Right lobe of liver (tissue), 6 donors: ENCODE results near the gene MCFD2. TPM values are rescaled to one million over a fixed set of nuclear protein-coding genes. Genes with fewer than 3 reads are reported as not detected.
"Not testable (repeated sequence)": the region's sequence is repeated elsewhere in the genome, so short reads cannot be mapped to it uniquely, and the experiment has no call there.

ENCODE experiments used
- ATAC-seq, 4 donors: fragments of 200-7000 bp; cut with Tn5 transposase; one replicate each; pipeline ENCODE4 v1.9.1; 2020; ENCODE audit warnings: mild to moderate bottlenecking in 4 of 4, moderate library complexity in 4 of 4
- DNase-seq, 3 donors: peaks; one replicate each; pipeline ENCODE4 v3.0.0-alpha.2; 2020
- H3K27ac ChIP-seq, 3 donors: fragments of 200-600 bp; one replicate each; pipeline ENCODE4 v1.8.0; 2022
- H3K27me3 ChIP-seq, 2 donors: fragments of 200-600 bp; one replicate each; pipeline ENCODE4 v1.8.0; 2022
- H3K36me3 ChIP-seq, 4 donors: fragments of 200-600 bp; sonication (generic) in 1 of 4; one replicate each; pipeline versions ENCODE4 v1.5.1 to v1.8.0; 2017 to 2022; ENCODE audit warnings: control low read depth in 1 of 4
- H3K4me1 ChIP-seq, 4 donors: fragments of 200-600 bp; sonication (generic) in 1 of 4; one replicate each; pipeline versions ENCODE4 v1.5.1 to v1.8.0; 2017 to 2022; ENCODE audit warnings: control low read depth in 1 of 4
- H3K4me3 ChIP-seq, 3 donors: fragments of 200-600 bp; one replicate each; pipeline ENCODE4 v1.8.0; 2022
- H3K9me3 ChIP-seq, 4 donors: fragments of 200-600 bp; sonication (generic) in 1 of 4; one replicate each; pipeline versions ENCODE4 v1.5.1 to v1.8.0; 2017 to 2022; ENCODE audit warnings: control low read depth in 1 of 4
- POLR2A ChIP-seq: fragments of 450-650 bp; IDR thresholded peaks from one replicate; pipeline ENCODE4 v1.6.1; 2017; ENCODE audit warnings: antibody characterized with exemption, mild to moderate bottlenecking
- WGBS: methylation state at CpG from one replicate; pipeline ENCODE4 v1.1.6; 2018; ENCODE audit warnings: low coverage, low lambda C conversion rate; ENCODE audit not compliant: insufficient coverage; ENCODE audit errors: missing lambda C conversion rate; 5-methylcytosine and 5-hydroxymethylcytosine counted together
- intact Hi-C, 2 donors: fragments of 100-400 bp; cut with DNase I; formaldehyde crosslinking; loops; one replicate each; pipeline versions ENCODE4 v1.11.2 to v1.14.1; 2022
- total RNA-seq, 6 experiments: library from RNA; depleted of rRNA in 2 of 6; stranded (reverse); fragments of >200 nt in 2 of 6; fragmentation: NEBNext Ultra II Directional in 3 of 6; extraction: Animal tissue kit (Norgen Biotek cat#: 25700) in 3 of 6; gene quantifications; one replicate each; pipeline versions ENCODE4 v1.1.0 to v1.2.4, GENCODE V29; 2016 to 2023
- TF ChIP-seq, protein P1 (sequence below), 4 donors: fragments of 200-600 bp in 3 of 4; fragments of 450-650 bp in 1 of 4; IDR thresholded peaks; one replicate each; pipeline versions ENCODE4 v1.5.1 to v1.8.0; 2016 to 2022; ENCODE audit warnings: antibody characterized with exemption in 4 of 4, mild to moderate bottlenecking in 2 of 4
- donor health status: DM: no; HTN: yes; CAD: no.
- donor health status: DM: no; HTN: no; CAD: no.
- donor health status: DM: no; HTN: no; CAD: no.
- donor health status: DM: no; HTN: yes; CAD: no.
- donor health status: DM: no; HTN: yes; CAD: no.

MCFD2 gene
- total RNA-seq, 6 experiments from 2014 or later = 85.0 to 147 (median 99.2) TPM

DNA sequence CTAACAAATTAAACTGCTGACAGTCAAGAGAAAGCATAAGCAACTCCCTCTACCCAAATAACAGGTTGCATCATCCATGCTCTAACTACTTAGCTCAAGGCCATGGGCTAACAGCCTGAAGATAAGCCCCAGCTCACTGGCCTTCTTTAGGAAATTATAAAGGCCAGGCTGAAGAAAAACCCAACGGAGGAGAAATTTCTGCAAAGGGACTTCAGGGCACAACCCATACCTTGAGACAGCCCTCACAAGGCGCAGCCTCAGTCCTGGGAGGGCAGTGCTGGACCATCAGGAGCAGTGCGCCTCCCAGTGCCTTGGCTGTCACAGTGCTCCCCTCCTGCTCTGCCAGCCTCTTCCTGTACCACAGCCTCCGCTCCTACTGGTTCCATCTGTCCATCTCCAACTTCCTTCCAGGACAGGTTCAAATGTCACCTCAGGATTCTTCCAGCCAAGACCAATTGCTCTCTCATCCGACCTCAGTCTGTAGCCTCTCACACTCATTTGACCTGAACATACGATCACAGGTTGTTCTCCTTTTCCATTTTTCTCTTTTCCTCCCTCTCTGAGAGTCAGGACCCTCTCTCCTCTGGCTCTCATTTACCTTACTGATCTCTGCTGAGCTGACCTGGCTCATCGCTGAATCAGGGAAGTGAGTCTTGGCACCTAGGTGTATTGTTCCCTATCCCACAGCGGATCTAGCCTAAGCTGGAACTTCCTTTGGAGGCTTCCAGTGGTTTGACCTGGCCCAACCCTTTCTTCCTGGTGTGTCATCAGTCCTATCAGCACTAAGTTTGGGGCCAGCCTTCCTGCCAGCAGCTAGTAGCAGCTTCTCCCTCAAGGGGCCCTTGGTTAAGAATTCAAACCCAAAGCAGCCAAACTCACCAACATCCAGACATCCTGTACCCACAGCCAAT is 1.9 kb downstream of the MCFD2 start:
- Histone ChIP-seq H3K27me3 (no peaks in the 10 kb centered on the region), H3K4me1 (peaks cover 0 to 46% (median 14%) of the 10 kb centered on the region in 4 donors), H3K27ac (peak overlapping the region in 2 of 3 donors; percentile 21 to 98), H3K4me3 (peak overlapping the region in 2 of 3 donors; percentile 99), H3K36me3 (peaks cover 0 to 20% (median 8%) of the 10 kb centered on the region in 4 donors), H3K9me3 (no peaks in the 10 kb centered on the region)
- peak in 2 of 3 donors; percentile 53 to 57 for DNase-seq
- TF ChIP-seq, protein P1, sequence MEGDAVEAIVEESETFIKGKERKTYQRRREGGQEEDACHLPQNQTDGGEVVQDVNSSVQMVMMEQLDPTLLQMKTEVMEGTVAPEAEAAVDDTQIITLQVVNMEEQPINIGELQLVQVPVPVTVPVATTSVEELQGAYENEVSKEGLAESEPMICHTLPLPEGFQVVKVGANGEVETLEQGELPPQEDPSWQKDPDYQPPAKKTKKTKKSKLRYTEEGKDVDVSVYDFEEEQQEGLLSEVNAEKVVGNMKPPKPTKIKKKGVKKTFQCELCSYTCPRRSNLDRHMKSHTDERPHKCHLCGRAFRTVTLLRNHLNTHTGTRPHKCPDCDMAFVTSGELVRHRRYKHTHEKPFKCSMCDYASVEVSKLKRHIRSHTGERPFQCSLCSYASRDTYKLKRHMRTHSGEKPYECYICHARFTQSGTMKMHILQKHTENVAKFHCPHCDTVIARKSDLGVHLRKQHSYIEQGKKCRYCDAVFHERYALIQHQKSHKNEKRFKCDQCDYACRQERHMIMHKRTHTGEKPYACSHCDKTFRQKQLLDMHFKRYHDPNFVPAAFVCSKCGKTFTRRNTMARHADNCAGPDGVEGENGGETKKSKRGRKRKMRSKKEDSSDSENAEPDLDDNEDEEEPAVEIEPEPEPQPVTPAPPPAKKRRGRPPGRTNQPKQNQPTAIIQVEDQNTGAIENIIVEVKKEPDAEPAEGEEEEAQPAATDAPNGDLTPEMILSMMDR (IDR thresholded peaks at IDR 0.05) = no peak
- peak; percentile 38 for TF ChIP-seq POLR2A
- intact Hi-C loops = no loop called here
- 49% methylated on average over 7 of the region's 8 CpGs for WGBS
- ATAC-seq = peak; percentile 5 to 53 (median 19)

DNA sequence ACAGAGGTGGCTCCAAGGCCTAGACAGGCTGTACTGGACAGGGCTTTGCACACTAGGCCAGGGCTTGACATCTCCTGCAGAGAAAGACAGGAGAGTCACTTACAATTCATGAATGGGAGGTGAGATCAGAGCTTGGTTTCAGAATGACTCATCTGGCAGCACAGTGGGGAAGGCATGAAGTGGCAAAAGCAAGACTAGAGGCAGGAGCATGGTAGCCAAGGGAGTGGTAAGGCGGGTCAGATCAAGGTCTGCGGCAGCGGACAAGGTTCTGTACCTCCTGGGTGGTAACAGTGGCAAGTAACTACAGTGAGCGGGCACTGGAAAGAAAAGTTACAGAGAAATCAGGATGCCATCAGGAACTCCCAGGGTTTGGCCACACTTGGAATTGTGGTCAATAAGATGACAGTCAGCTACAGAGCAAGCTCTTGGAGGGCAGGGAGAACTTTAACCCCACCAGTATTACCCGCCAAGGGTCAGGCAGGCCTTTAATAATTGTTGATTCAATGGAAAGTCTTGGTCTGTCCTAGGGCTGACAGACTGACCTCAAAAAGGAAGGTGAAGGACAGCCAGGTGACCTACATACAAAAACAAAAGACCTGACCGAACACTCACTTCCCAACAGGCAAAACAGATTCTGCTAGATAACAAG is 5.7 kb downstream of the MCFD2 start:
- H3K9me3 ChIP-seq = no peaks in the 10 kb centered on the region
- WGBS = 63% methylated on average over 3 of the region's 6 CpGs
- TF ChIP-seq, protein P1 (IDR thresholded peaks at IDR 0.05) = no peak
- TF ChIP-seq POLR2A = no peak
- peaks cover 0 to 38% (median 10%) of the 10 kb centered on the region in 4 donors for H3K4me1 ChIP-seq
- DNase-seq (no peak), ATAC-seq (peak in 2 of 4 donors; percentile 35 to 57)
- no peaks in the 10 kb centered on the region for H3K27me3 ChIP-seq
- intact Hi-C loops = no loop called here
- no peak overlapping the region for H3K4me3 ChIP-seq
- H3K36me3 ChIP-seq = peaks cover 0 to 57% (median 21%) of the 10 kb centered on the region in 4 donors
- peak overlapping the region in 1 of 3 donors; percentile 43 for H3K27ac ChIP-seq

DNA sequence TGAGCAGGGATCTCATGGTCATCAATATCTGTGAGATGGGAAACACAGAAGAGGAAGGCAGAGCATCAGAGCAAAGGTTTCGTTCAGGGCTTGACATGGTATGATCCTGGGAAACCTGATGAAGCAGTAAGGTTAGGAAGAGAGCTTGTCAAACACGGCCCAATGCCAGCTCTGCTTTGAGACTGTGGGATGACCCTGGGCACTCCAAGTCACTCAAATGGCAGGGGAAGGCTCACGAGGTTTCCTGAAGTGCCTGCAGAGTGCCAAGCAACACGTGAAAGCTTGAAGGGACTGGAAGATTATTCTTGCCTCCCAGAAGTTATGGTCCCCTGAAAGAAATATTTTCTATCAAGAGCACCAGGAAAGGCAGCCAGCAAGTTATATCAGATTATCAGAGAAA is 6.5 kb downstream of the MCFD2 start:
- 61% methylated on average over 3 of the region's 4 CpGs for WGBS
- H3K4me3 ChIP-seq = no peak overlapping the region
- H3K36me3 ChIP-seq = peaks cover 0 to 57% (median 21%) of the 10 kb centered on the region in 4 donors
- DNase-seq (no peak), ATAC-seq (no peak)
- no peak overlapping the region for H3K27ac ChIP-seq
- TF ChIP-seq, protein P1 (IDR thresholded peaks at IDR 0.05) = no peak
- TF ChIP-seq POLR2A = no peak
- H3K27me3 ChIP-seq = no peaks in the 10 kb centered on the region
- H3K4me1 ChIP-seq = peaks cover 0 to 35% (median 8%) of the 10 kb centered on the region in 4 donors
- intact Hi-C loops = no loop called here
- H3K9me3 ChIP-seq = no peaks in the 10 kb centered on the region

DNA sequence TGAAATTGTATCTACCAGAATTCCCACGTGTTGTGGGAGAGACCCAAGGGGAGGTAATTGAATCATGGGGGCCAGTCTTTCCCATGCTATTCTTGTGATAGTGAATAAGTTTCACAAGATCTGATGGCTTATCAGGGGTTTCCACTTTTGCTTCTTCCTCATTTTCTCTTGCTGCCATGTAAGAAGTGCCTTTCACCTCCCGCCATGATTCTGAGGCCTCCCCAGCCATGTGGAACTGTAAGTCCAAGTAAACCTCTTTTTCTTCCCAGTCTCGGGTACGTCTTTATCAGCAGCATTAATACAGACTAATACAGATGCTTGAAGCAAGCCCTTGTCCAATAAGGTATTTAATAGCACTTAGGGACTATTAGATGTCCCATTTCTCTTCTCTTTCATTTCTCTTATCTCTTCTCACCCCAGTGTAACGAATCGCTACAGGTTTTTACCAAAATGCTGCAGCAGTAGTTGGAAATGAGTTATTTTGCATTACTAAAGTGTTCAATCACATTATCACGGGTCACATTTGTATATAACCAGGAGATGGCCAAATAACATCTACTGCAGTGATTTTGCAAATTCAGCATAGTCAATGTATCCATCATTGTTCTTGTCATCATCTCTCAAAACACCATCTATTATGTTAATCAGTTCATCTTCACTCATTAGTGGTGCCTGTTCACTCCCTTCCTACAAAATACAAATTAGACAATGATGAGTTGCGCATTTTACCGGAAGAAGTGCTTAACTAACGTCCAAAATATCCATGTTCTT is 10.5 kb downstream of the MCFD2 start:
- intact Hi-C loops, H3K27ac ChIP-seq, ATAC-seq, H3K9me3 ChIP-seq, H3K27me3 ChIP-seq, DNase-seq, H3K4me1 ChIP-seq, H3K4me3 ChIP-seq: not testable (repeated sequence)
- 94% methylated on average over 9 of the region's 10 CpGs for WGBS
- H3K36me3 ChIP-seq = peaks cover 0 to 50% (median 17%) of the 10 kb centered on the region in 4 donors

DNA sequence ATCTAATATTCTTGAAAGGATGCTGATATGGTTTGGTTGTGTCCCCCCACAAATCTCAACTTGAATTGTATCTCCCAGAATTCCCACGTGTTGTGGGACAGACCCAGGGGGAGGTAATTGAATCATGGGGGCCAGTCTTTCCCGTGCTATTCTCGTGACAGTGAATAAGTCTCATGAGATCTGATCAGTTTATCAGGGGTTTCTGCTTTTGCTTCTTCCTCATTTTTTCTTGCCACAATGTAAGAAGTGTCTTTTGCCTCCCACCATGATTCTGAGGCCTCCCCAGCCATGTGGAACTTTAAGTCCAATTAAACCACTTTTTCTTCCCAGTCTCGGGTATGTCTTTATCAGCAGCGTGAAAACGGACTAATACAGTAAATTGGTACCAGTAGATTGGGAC is 12.6 kb downstream of the MCFD2 start:
- H3K9me3 ChIP-seq, H3K27ac ChIP-seq, H3K4me3 ChIP-seq, ATAC-seq, H3K27me3 ChIP-seq, H3K4me1 ChIP-seq, intact Hi-C loops, DNase-seq: not testable (repeated sequence)
- WGBS = 70% methylated on average over 6 of the region's 6 CpGs
- H3K36me3 ChIP-seq = peaks cover 0 to 33% (median 10%) of the 10 kb centered on the region in 4 donors
